NCI-H1694 (cell line): Measurements from ENCODE around the gene PCDHA9.
"Not testable (repeated sequence)": the region's sequence is repeated elsewhere in the genome, so short reads cannot be mapped to it uniquely, and the experiment has no call there.

Source experiments
- DNase-seq: peaks from one replicate; lab custom pipeline; 2025; lab: John Stamatoyannopoulos, UW

Gene PCDHA9

GRCh38 chr5:140848139-140849102, at the start of gene PCDHA9:
Gene PCDHA9, plus strand, starts transcription at chr5:140848382. Its CDS starts 114 bp downstream, at chr5:140848496.
- DNase-seq: not testable (repeated sequence)

GRCh38 chr5:140800816-140801493, 47.2 kb upstream of the PCDHA9 start, which contains the start of gene PCDHA3:
Gene PCDHA3, plus strand, starts transcription at chr5:140801057.
- peak; percentile 12 for DNase-seq

- DNase-seq: no peak
These were observed 46.7 kb upstream of the PCDHA9 start for GRCh38 chr5:140801494-140801841.

- not testable (repeated sequence) for DNase-seq
These were observed 45.8 kb upstream of the PCDHA9 start for GRCh38 chr5:140802381-140802780.

- DNase-seq: no peak
These were observed 45.4 kb upstream of the PCDHA9 start for GRCh38 chr5:140802781-140803271.

GRCh38 chr5:140806834-140807775, 41.1 kb upstream of the PCDHA9 start, which contains the start of gene PCDHA4:
Gene PCDHA4, plus strand, starts transcription at chr5:140807068.
- no peak for DNase-seq

GRCh38 chr5:140808241-140808888, 39.8 kb upstream of the PCDHA9 start:
- not testable (repeated sequence) for DNase-seq

- DNase-seq: no peak
These were observed 39.3 kb upstream of the PCDHA9 start for GRCh38 chr5:140808889-140809291.

GRCh38 chr5:140821375-140822280, 26.6 kb upstream of the PCDHA9 start, which contains the start of gene PCDHA5:
Gene PCDHA5, plus strand, starts transcription at chr5:140821613.
- DNase-seq: no peak

GRCh38 chr5:140822281-140822629, 25.9 kb upstream of the PCDHA9 start:
- no peak for DNase-seq

- DNase-seq: not testable (repeated sequence)
These were observed 25.2 kb upstream of the PCDHA9 start for GRCh38 chr5:140822969-140823368.

- DNase-seq: no peak
These were observed 24.7 kb upstream of the PCDHA9 start for GRCh38 chr5:140823475-140823874.

GRCh38 chr5:140827704-140828361, 20.3 kb upstream of the PCDHA9 start, which contains the start of gene PCDHA6:
Gene PCDHA6, plus strand, starts transcription at chr5:140827960. Its CDS starts 132 bp downstream, at chr5:140828092.
- no peak for DNase-seq

GRCh38 chr5:140828362-140828737, 19.8 kb upstream of the PCDHA9 start:
- DNase-seq: no peak

- DNase-seq: not testable (repeated sequence)
These were observed 18.4 kb upstream of the PCDHA9 start for GRCh38 chr5:140829511-140830501.

GRCh38 chr5:140833993-140834392, 14.2 kb upstream of the PCDHA9 start, which contains the start of gene PCDHA7:
Gene PCDHA7, plus strand, starts transcription at chr5:140834269. Its CDS starts 115 bp downstream, at chr5:140834384.
- no peak for DNase-seq

- DNase-seq: not testable (repeated sequence)
These were observed 13.7 kb upstream of the PCDHA9 start for GRCh38 chr5:140834439-140835008.
